HCT116 (cell line): ENCODE measurements around the gene TPT1. TPM values are rescaled to one million over a fixed set of nuclear protein-coding genes. Genes with fewer than 3 reads are reported as not detected.

Experiments
- ATAC-seq: fragments of 200-7000 bp; cut with Tn5 transposase; 2 replicates; pipeline ENCODE4 v1.9.1; 2020; ENCODE audit warnings: mild to moderate bottlenecking, moderate library complexity
- BruUV-seq: library from RNA; stranded (reverse); fragments of 400-500 nt; replicated peaks from 2 replicates; lab custom pipeline; 2021; lab: Mats Ljungman, UMichigan
- CTCF ChIA-PET: fragments of 300-600 bp; sonication (Branson Sonifier 250); formaldehyde crosslinking; loops from one replicate; lab custom pipeline; 2021; ENCODE audit warnings: antibody characterized with exemption; lab: Charles Lee
- POLR2A ChIA-PET: fragments of 300-600, 350-600 bp; sonication (Branson Sonifier 250); formaldehyde crosslinking; loops from one replicate; lab custom pipeline; 2021; ENCODE audit warnings: antibody characterized with exemption; lab: Charles Lee
- RAD21 ChIA-PET, 2 experiments: fragments of 300-600 bp; sonication (Branson Sonifier 250); formaldehyde crosslinking; loops; one replicate each; lab custom pipeline; 2023; ENCODE audit warnings: low total read pairs in 2 of 2; ENCODE audit not compliant: uncharacterized antibody in 2 of 2, unreplicated experiment in 2 of 2, low non-redundant PET in 1 of 2; lab: Charles Lee
- DNase-seq: peaks from one replicate; pipeline ENCODE4 v3.0.0-alpha.2; 2010; ENCODE audit warnings: low read depth, low spot score
- H2AFZ ChIP-seq: fragments of 200-600 bp; shearing (Covaris generic), sonication (generic); 2 replicates; pipeline ENCODE4 v1.6.1; 2017; ENCODE audit warnings: low read depth, mixed run types, mixed read lengths, antibody characterized with exemption, low read length; ENCODE audit not compliant: poor library complexity, severe bottlenecking
- H3K27ac ChIP-seq: 2 replicates; pipeline ENCODE4 v1.5.1; 2012; ENCODE audit warnings: low read depth, low read length
- H3K27me3 ChIP-seq: fragments of 200-600 bp; sonication (generic); 2 replicates; pipeline ENCODE4 v1.6.1; 2016; ENCODE audit warnings: mixed run types, low read length, mixed read lengths; ENCODE audit not compliant: insufficient read depth
- H3K36me3 ChIP-seq, 2 experiments: fragments of 200-500 bp in 1 of 2; fragments of 200-600 bp in 1 of 2; sonication (Bioruptor generic) in 1 of 2; sonication (generic) in 1 of 2; 2 replicates each; pipeline versions ENCODE4 v1.5.1 to v1.6.1; 2014 to 2016; ENCODE audit warnings: low read length in 2 of 2, inconsistent platforms in 1 of 2, mixed read lengths in 1 of 2, mixed run types in 1 of 2; ENCODE audit not compliant: insufficient read depth in 2 of 2, control insufficient read depth in 1 of 2
- H3K4me1 ChIP-seq, 2 experiments: fragments of 200-600 bp in 1 of 2; sonication (generic) in 1 of 2; 2 replicates each; pipeline versions ENCODE4 v1.5.1 to v1.6.1; 2012 to 2017; ENCODE audit warnings: low read length in 2 of 2, inconsistent platforms in 1 of 2, mild to moderate bottlenecking in 1 of 2, mixed read lengths in 1 of 2, mixed run types in 1 of 2, moderate library complexity in 1 of 2; ENCODE audit not compliant: insufficient read depth in 2 of 2, control insufficient read depth in 1 of 2
- H3K4me2 ChIP-seq: fragments of 200-600 bp; sonication (generic); 2 replicates; pipeline ENCODE4 v1.6.1; 2017; ENCODE audit warnings: mixed run types, low read length, mixed read lengths
- H3K4me3 ChIP-seq, 2 experiments: fragments of 200-600 bp in 1 of 2; sonication (generic) in 1 of 2; replicated peaks in 1 of 2; 2 replicates each; pipeline ENCODE4 v1.5.1; 2011 to 2016; ENCODE audit warnings: low read length in 2 of 2, control low read depth in 1 of 2, low read depth in 1 of 2, mild to moderate bottlenecking in 1 of 2, mixed read lengths in 1 of 2, mixed run types in 1 of 2
- H3K79me2 ChIP-seq: fragments of 200-600 bp; sonication (generic); 2 replicates; pipeline ENCODE4 v1.6.1; 2017; ENCODE audit warnings: mild to moderate bottlenecking, mixed run types, low read length, moderate library complexity, mixed read lengths; ENCODE audit not compliant: insufficient read depth
- H3K9ac ChIP-seq: fragments of 200-600 bp; sonication (generic); 2 replicates; pipeline ENCODE4 v1.6.1; 2016; ENCODE audit warnings: low read length, mixed read lengths
- H3K9me2 ChIP-seq: fragments of 200-600 bp; sonication (generic), shearing (Covaris generic); 2 replicates; pipeline ENCODE4 v1.6.1; 2017; ENCODE audit warnings: mixed run types, mild to moderate bottlenecking, moderate library complexity; ENCODE audit not compliant: insufficient read depth
- H3K9me3 ChIP-seq, 2 experiments: fragments of 200-500 bp in 1 of 2; fragments of 200-600 bp in 1 of 2; sonication (Bioruptor generic) in 1 of 2; sonication (generic) in 1 of 2; 2 replicates each; pipeline ENCODE4 v1.6.1; 2014 to 2017; ENCODE audit warnings: low read length in 2 of 2, mixed read lengths in 2 of 2, inconsistent platforms in 1 of 2, low read depth in 1 of 2, mild to moderate bottlenecking in 1 of 2, mixed run types in 1 of 2, moderate library complexity in 1 of 2; ENCODE audit not compliant: control insufficient read depth in 1 of 2, insufficient read depth in 1 of 2
- H4K20me1 ChIP-seq: fragments of 200-600 bp; sonication (generic), shearing (Covaris generic); 2 replicates; pipeline ENCODE4 v1.6.1; 2017; ENCODE audit warnings: mixed run types, mild to moderate bottlenecking, moderate library complexity; ENCODE audit not compliant: insufficient read depth
- CEBPB ChIP-seq: IDR thresholded peaks from 2 replicates; pipeline ENCODE4 v1.6.1; 2012; ENCODE audit warnings: low read depth
- CTCF ChIP-seq, 3 experiments: fragments of 200-600 bp in 1 of 3; sonication (generic) in 1 of 3; IDR thresholded peaks in 2 of 3; conservative IDR thresholded peaks in 1 of 3; 2 replicates each; pipeline ENCODE4 v1.5.1; 2012 to 2017; ENCODE audit warnings: low read depth in 2 of 3, low read length in 2 of 3, antibody characterized with exemption in 1 of 3, borderline replicate concordance in 1 of 3, control low read depth in 1 of 3, mild to moderate bottlenecking in 1 of 3, mixed read lengths in 1 of 3, mixed run types in 1 of 3, moderate library complexity in 1 of 3; ENCODE audit not compliant: insufficient read depth in 1 of 3
- EGR1 ChIP-seq: IDR thresholded peaks from 2 replicates; pipeline ENCODE4 v1.6.1; 2012; ENCODE audit warnings: low read depth
- EZH2 ChIP-seq: fragments of 200-600 bp; sonication (generic); IDR thresholded peaks from 2 replicates; pipeline ENCODE4 v1.6.1; 2017; ENCODE audit warnings: antibody characterized with exemption, mixed run types
- FOSL1 ChIP-seq: IDR thresholded peaks from 2 replicates; pipeline ENCODE4 v1.6.1; 2012; ENCODE audit warnings: low read depth
- JUND ChIP-seq: IDR thresholded peaks from 2 replicates; pipeline ENCODE4 v1.6.1; 2012
- POLR2A ChIP-seq: IDR thresholded peaks from 2 replicates; pipeline ENCODE4 v1.7.0; 2011; ENCODE audit warnings: borderline replicate concordance; ENCODE audit not compliant: insufficient read depth, insufficient read length; ENCODE audit errors: extremely low read depth
- POLR2AphosphoS5 ChIP-seq: IDR thresholded peaks from 2 replicates; pipeline ENCODE4 v1.6.1; 2011; ENCODE audit warnings: mild to moderate bottlenecking, low read depth, low read length, moderate library complexity
- SIN3A ChIP-seq: IDR thresholded peaks from 2 replicates; pipeline ENCODE4 v1.6.1; 2012; ENCODE audit warnings: low read depth
- SRF ChIP-seq: IDR thresholded peaks from 2 replicates; pipeline ENCODE4 v1.6.1; 2012; ENCODE audit warnings: low read depth
- TCF7L2 ChIP-seq: IDR thresholded peaks from 2 replicates; pipeline ENCODE4 v1.7.0; 2011; ENCODE audit warnings: borderline replicate concordance, inconsistent platforms; ENCODE audit not compliant: insufficient read depth, insufficient read length; ENCODE audit errors: extremely low read depth
- YY1 ChIP-seq: IDR thresholded peaks from 2 replicates; pipeline ENCODE4 v1.6.1; 2011; ENCODE audit warnings: low read length, low read depth, moderate library complexity, mild to moderate bottlenecking; ENCODE audit not compliant: insufficient replicate concordance; ENCODE audit errors: extremely low read depth
- ZFX ChIP-seq: fragments of 450-650 bp; IDR thresholded peaks from 2 replicates; pipeline ENCODE4 v1.6.1; 2017
- ZNF274 ChIP-seq: fragments of 200-500 bp; sonication (Bioruptor generic); IDR thresholded peaks from 2 replicates; pipeline ENCODE4 v1.6.1; 2014; ENCODE audit warnings: mild to moderate bottlenecking, low read depth, low read length, inconsistent platforms
- intact Hi-C: fragments of 100-400 bp; cut with micrococcal nuclease; formaldehyde crosslinking; loops from 2 replicates; pipeline ENCODE4 v1.10.0; 2022
- total RNA-seq: library from RNA; stranded (reverse); gene quantifications from one replicate; pipeline ENCODE4 v1.2.1, GENCODE V29; 2021; ENCODE audit not compliant: unreplicated experiment
- TF ChIP-seq, protein P1 (sequence below): IDR thresholded peaks from 2 replicates; pipeline ENCODE4 v1.6.1; 2012; ENCODE audit warnings: low read depth
- TF ChIP-seq, protein P2 (sequence below): IDR thresholded peaks from 2 replicates; pipeline ENCODE4 v1.6.1; 2012

The TPT1 gene
- total RNA-seq, 1 experiment from 2014 or later: 2,859 TPM

DNA sequence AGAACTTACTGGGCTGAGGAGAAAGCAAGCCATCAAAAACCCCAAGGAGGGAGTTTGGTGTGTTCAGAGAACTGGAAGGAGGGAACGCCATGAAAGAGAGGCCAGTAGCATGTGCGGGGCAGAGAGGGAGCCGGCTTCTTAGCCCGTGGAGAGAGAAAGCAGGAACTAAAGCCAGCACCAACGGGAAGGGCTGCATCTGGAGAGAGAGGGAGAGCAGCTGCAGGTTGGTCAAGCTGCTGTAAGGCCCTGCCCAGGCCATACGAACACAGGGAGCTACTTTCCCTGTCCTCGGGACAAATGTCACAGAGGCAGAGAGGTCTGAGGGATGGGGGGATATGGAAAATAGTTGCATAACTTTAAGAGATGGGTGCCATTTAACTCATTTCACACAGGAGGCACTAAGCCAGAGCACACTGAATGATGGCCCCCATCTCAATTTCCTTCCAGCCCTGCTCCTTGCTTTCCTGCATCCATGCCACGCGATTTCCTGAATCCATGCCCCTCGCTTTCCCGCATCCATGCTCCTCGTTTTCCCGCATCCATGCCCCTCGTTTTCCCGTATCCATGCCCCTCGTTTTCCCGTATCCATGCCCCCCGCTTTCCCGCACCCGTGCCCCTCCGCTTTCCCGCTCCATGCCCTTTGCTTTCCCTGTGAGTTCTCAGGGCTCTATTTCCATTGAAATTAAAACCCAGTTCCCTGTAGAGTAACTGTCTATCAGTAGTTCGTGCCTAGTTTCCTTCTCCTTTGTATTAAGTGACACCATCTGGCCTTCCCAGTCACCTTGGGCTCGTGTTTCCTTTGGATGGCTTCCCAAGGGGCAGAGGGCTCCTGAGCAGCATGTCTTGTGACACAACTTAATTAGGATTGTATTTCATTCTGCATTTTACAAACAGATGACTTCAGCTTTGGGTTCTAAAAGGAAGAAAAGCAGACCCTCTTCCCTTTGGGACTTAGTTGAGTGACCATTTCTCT, 31.5 kb upstream of the TPT1 start:
- ChIA-PET CTCF (interaction anchor here (1.3 to 2.2 kb wide), 2 partner anchors 22 to 44 kb away, joined by 3 to 13 read pairs; no protein-coding TSS in a partner anchor), POLR2A (interaction anchor here (0.7 to 1.5 kb wide), 2 partner anchors 31 to 1494 kb away, joined by 3 to 4 read pairs; partner anchors contain the start of gene TPT1), RAD21 (no interaction called here)
- ATAC-seq (no peak), DNase-seq (no peak)
- Histone ChIP-seq H2AFZ (no peak overlapping the region), H3K9ac (no peak overlapping the region), H3K4me1 (peaks cover 9 to 21% of the 10 kb centered on the region in 2 experiments), H3K9me2 (no peaks in the 10 kb centered on the region), H3K4me3 (no peak overlapping the region), H3K36me3 (no peaks in the 10 kb centered on the region), H3K27me3 (no peaks in the 10 kb centered on the region), H4K20me1 (no peaks in the 10 kb centered on the region), H3K27ac (no peak overlapping the region), H3K4me2 (no peak overlapping the region), H3K79me2 (no peaks in the 10 kb centered on the region), H3K9me3 (no peaks in the 10 kb centered on the region)
- BruUV-seq: no TSS peak
- no peak for TF ChIP-seq TCF7L2
- no peak for TF ChIP-seq SIN3A
- no peak for TF ChIP-seq FOSL1
- TF ChIP-seq POLR2A: no peak
- TF ChIP-seq, protein P1, sequence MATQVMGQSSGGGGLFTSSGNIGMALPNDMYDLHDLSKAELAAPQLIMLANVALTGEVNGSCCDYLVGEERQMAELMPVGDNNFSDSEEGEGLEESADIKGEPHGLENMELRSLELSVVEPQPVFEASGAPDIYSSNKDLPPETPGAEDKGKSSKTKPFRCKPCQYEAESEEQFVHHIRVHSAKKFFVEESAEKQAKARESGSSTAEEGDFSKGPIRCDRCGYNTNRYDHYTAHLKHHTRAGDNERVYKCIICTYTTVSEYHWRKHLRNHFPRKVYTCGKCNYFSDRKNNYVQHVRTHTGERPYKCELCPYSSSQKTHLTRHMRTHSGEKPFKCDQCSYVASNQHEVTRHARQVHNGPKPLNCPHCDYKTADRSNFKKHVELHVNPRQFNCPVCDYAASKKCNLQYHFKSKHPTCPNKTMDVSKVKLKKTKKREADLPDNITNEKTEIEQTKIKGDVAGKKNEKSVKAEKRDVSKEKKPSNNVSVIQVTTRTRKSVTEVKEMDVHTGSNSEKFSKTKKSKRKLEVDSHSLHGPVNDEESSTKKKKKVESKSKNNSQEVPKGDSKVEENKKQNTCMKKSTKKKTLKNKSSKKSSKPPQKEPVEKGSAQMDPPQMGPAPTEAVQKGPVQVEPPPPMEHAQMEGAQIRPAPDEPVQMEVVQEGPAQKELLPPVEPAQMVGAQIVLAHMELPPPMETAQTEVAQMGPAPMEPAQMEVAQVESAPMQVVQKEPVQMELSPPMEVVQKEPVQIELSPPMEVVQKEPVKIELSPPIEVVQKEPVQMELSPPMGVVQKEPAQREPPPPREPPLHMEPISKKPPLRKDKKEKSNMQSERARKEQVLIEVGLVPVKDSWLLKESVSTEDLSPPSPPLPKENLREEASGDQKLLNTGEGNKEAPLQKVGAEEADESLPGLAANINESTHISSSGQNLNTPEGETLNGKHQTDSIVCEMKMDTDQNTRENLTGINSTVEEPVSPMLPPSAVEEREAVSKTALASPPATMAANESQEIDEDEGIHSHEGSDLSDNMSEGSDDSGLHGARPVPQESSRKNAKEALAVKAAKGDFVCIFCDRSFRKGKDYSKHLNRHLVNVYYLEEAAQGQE: no peak
- TF ChIP-seq ZNF274: no peak
- TF ChIP-seq, protein P2, sequence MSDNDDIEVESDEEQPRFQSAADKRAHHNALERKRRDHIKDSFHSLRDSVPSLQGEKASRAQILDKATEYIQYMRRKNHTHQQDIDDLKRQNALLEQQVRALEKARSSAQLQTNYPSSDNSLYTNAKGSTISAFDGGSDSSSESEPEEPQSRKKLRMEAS: no peak
- TF ChIP-seq SRF: no peak
- no peak for TF ChIP-seq EGR1
- TF ChIP-seq CEBPB: no peak
- TF ChIP-seq ZFX: no peak
- no peak for TF ChIP-seq YY1
- no peak for TF ChIP-seq EZH2
- no peak for TF ChIP-seq CTCF (IDR thresholded peaks at IDR 0.05 in 2 of 3, conservative IDR thresholded peaks at IDR 0.05 in 1 of 3; ENCODE audit: borderline replicate concordance in 1 of 3, insufficient read depth in 1 of 3, low read depth in 2 of 3, low read length in 2 of 3)
- no peak for TF ChIP-seq JUND
- no peak for TF ChIP-seq POLR2AphosphoS5
- intact Hi-C loops: loop anchor here (10.0 kb wide), 2 partner anchors 122 to 442 kb away; no protein-coding TSS in a partner anchor
